ENCODE measurements around the gene TSPAN8. TPM values are rescaled to one million over a fixed set of nuclear protein-coding genes. Genes with fewer than 3 reads are reported as not detected.
A peak's percentile ranks its signal among the peaks of the same experiment; 100 is the strongest.

Gene TSPAN8
- total RNA-seq, 6 donors from 2014 or later: 10.8 to 26.3 (median 13.7) TPM

DNA sequence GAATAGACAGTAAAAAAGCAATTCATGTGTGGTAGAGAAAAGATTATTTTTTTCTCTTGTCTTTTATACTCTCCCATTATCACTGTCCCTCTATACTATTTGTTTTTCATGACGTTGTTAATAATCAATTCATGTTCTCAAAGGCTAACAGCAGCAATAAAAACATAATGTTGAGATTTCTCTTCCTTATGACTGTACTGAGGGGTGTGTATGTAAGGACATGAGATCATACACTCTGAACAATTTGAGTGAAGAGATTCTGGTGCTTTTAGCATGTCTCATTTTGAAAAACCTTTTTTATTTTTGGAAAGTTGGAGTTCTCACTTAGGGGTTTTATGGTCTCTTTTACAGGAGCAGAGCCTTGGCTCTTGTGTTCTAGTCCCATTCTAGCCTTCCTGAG is 3.8 kb upstream of the TSPAN8 start:
- Histone ChIP-seq H3K27ac (no peak overlapping the region), H3K4me1 (peaks cover 0 to 26% (median 7%) of the 10 kb centered on the region in 4 donors), H3K9me3 (no peaks in the 10 kb centered on the region), H3K36me3 (no peaks in the 10 kb centered on the region), H3K4me3 (no peak overlapping the region), H3K27me3 (no peaks in the 10 kb centered on the region)
- 45 to 57% methylated on average over 1 of the region's 1 CpG for WGBS, 2 donors
- DNase-seq (no peak), ATAC-seq (ENCODE audit: low FRiP score in 2 of 2) (no peak)
- no peak for TF ChIP-seq EP300 (IDR thresholded peaks at IDR 0.05)
- no peak for TF ChIP-seq CTCF (IDR thresholded peaks at IDR 0.05)
- no peak for TF ChIP-seq POLR2AphosphoS5 (IDR thresholded peaks at IDR 0.05)
- TF ChIP-seq POLR2A (IDR thresholded peaks at IDR 0.05): no peak

GRCh38 chr12:71160585-71160984 is 2.8 kb upstream of the TSPAN8 start:
- H3K9me3 ChIP-seq: no peaks in the 10 kb centered on the region
- TF ChIP-seq EP300 (IDR thresholded peaks at IDR 0.05) (peak in 1 of 4 donors; percentile 37), POLR2AphosphoS5 (IDR thresholded peaks at IDR 0.05) (no peak)
- peaks cover 0 to 26% (median 7%) of the 10 kb centered on the region in 4 donors for H3K4me1 ChIP-seq
- no peaks in the 10 kb centered on the region for H3K27me3 ChIP-seq
- H3K36me3 ChIP-seq: no peaks in the 10 kb centered on the region
- H3K4me3 ChIP-seq: no peak overlapping the region
- peak in 1 of 2 donors; percentile 46 for ATAC-seq (ENCODE audit: low FRiP score in 2 of 2)
- no peak overlapping the region for H3K27ac ChIP-seq
- 68 to 72% methylated on average over 4 of the region's 4 CpGs for WGBS, 2 donors
- no peak for DNase-seq

GRCh38 chr12:71159878-71160277 is 2.1 kb upstream of the TSPAN8 start:
- no peak for ATAC-seq (ENCODE audit: low FRiP score in 2 of 2)
- no peak overlapping the region for H3K27ac ChIP-seq
- H3K4me1 ChIP-seq: peaks cover 0 to 23% (median 7%) of the 10 kb centered on the region in 4 donors
- no peak for DNase-seq
- no peaks in the 10 kb centered on the region for H3K27me3 ChIP-seq
- H3K4me3 ChIP-seq: no peak overlapping the region
- no peaks in the 10 kb centered on the region for H3K36me3 ChIP-seq
- no peaks in the 10 kb centered on the region for H3K9me3 ChIP-seq
- no peak for TF ChIP-seq EP300 (IDR thresholded peaks at IDR 0.05)
- no peak for TF ChIP-seq POLR2A (IDR thresholded peaks at IDR 0.05)
- no peak for TF ChIP-seq CTCF (IDR thresholded peaks at IDR 0.05)
- TF ChIP-seq POLR2AphosphoS5 (IDR thresholded peaks at IDR 0.05): no peak

- H3K9me3 ChIP-seq: no peaks in the 10 kb centered on the region
- H3K27me3 ChIP-seq: no peaks in the 10 kb centered on the region
- no peaks in the 10 kb centered on the region for H3K36me3 ChIP-seq
- H3K4me3 ChIP-seq: no peak overlapping the region
- TF ChIP-seq POLR2AphosphoS5 (IDR thresholded peaks at IDR 0.05) (no peak), POLR2A (IDR thresholded peaks at IDR 0.05) (no peak), CTCF (IDR thresholded peaks at IDR 0.05) (no peak), EP300 (IDR thresholded peaks at IDR 0.05) (no peak)
- H3K27ac ChIP-seq: no peak overlapping the region
- DNase-seq (no peak), ATAC-seq (ENCODE audit: low FRiP score in 2 of 2) (no peak)
- H3K4me1 ChIP-seq: peaks cover 0 to 17% (median 7%) of the 10 kb centered on the region in 4 donors
These were observed 1.5 kb upstream of the TSPAN8 start for GRCh38 chr12:71159264-71159663.

DNA sequence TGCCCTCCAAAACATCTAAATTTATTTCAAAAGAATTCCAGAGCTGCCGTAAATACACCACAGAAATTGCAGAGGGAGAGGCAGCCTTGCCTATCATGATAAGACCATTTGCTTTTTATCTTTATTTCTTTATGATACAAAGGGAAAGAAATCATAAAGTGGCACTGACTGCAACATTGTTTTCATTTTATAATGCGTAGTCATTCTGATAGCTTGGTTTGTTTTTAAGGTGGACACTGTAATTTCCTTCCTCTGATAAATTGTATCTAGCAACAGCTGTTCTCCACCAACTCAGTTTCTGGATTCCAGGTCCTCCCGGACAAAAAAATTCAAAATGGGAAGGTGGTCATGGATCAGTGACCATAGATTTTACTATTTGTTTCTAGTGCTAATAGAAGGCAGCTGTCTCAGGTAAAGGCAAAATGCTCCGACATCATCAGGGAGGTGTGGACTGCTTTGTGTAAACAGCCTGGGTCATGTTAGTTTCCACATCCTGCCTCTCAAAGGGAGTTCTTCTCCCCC is 623 bp upstream of the TSPAN8 start:
- DNase-seq: no peak
- Histone ChIP-seq H3K4me3 (peak overlapping the region in 2 of 4 donors; percentile 13 to 35), H3K27ac (peak overlapping the region in 2 of 4 donors; percentile 64 to 68), H3K9me3 (no peaks in the 10 kb centered on the region), H3K4me1 (peaks cover 0 to 12% (median 7%) of the 10 kb centered on the region in 4 donors), H3K27me3 (no peaks in the 10 kb centered on the region), H3K36me3 (no peaks in the 10 kb centered on the region)
- WGBS, 2 donors: 31 to 38% methylated on average over 4 of the region's 4 CpGs
- ATAC-seq (ENCODE audit: low FRiP score in 2 of 2): no peak
- TF ChIP-seq CTCF (IDR thresholded peaks at IDR 0.05): no peak
- no peak for TF ChIP-seq EP300 (IDR thresholded peaks at IDR 0.05)
- TF ChIP-seq POLR2AphosphoS5 (IDR thresholded peaks at IDR 0.05): no peak
- TF ChIP-seq POLR2A (IDR thresholded peaks at IDR 0.05): no peak
